ENCODE measurements around the gene FBH1. TPM values are rescaled to one million over a fixed set of nuclear protein-coding genes. Genes with fewer than 3 reads are reported as not detected.

FBH1 gene
- polyA plus RNA-seq, 3 donors, result 72.2 to 93.5 (median 76.7) TPM

Other genes with a start within 250 kb of the FBH1 start
- gene ASB13, start 223.6 kb upstream of the FBH1 start, polyA plus RNA-seq (ENCODE audit: insufficient read length in 3 of 3), result 10 to 100 TPM; 22.9 to 24.2 (median 23.4) TPM
- 10 to 100 TPM; 33.9 to 38.4 (median 35.3) TPM for gene TASOR2, start 205.4 kb upstream of the FBH1 start, polyA plus RNA-seq (ENCODE audit: insufficient read length in 3 of 3)
- 100 to 1,000 TPM; 284 to 348 (median 304) TPM for gene GDI2, start 76.8 kb upstream of the FBH1 start, polyA plus RNA-seq (ENCODE audit: insufficient read length in 3 of 3)
- 10 to 100 TPM in 2 of 3 donors, 1 to 10 TPM in 1; 9.3 to 12.8 (median 12.5) TPM for gene ANKRD16, start 350 bp upstream of the FBH1 start, polyA plus RNA-seq (ENCODE audit: insufficient read length in 3 of 3)
- gene IL15RA, start 87.3 kb downstream of the FBH1 start, polyA plus RNA-seq (ENCODE audit: insufficient read length in 3 of 3), result 1 to 10 TPM; 1.6 to 2.4 (median 1.7) TPM
- gene IL2RA, start 172.1 kb downstream of the FBH1 start, polyA plus RNA-seq (ENCODE audit: insufficient read length in 3 of 3), result under 1 TPM in 1 of 3 donors, not detected in 2; 0.10 TPM
- gene RBM17, start 198.8 kb downstream of the FBH1 start, polyA plus RNA-seq (ENCODE audit: insufficient read length in 3 of 3), result 100 to 1,000 TPM; 149 to 203 (median 163) TPM

All from renal cortex interstitium (tissue), 3 donors.